Endothelial cell of umbilical vein (primary cell): ENCODE measurements around the gene SPTB. TPM values are rescaled to one million over a fixed set of nuclear protein-coding genes. Genes with fewer than 3 reads are reported as not detected.

Experiments
- BruUV-seq: library from RNA; stranded (reverse); fragments of 400-500 nt; replicated peaks from 2 replicates; lab custom pipeline; 2021; lab: Mats Ljungman, UMichigan
- CTCF ChIA-PET: fragments of 300-600, 350-600 bp; sonication (Branson Sonifier 250); formaldehyde crosslinking; loops from one replicate; lab custom pipeline; 2021; ENCODE audit warnings: antibody characterized with exemption, inconsistent platforms; lab: Charles Lee
- POLR2A ChIA-PET: fragments of 300-600, 350-600 bp; sonication (Branson Sonifier 250); formaldehyde crosslinking; loops from one replicate; lab custom pipeline; 2021; ENCODE audit warnings: antibody characterized with exemption, inconsistent platforms; lab: Charles Lee
- DNase-seq: peaks from one replicate; pipeline ENCODE4 v3.0.0-alpha.2; 2011; ENCODE audit warnings: low read depth, low spot score
- FAIRE-seq: peaks from 2 replicates; lab custom pipeline; 2011; peaks lifted over from hg19 to GRCh38; lab: Jason Lieb, UNC
- H2AFZ ChIP-seq: 2 replicates; pipeline ENCODE4 v1.6.0; 2012; ENCODE audit warnings: low read depth, low read length, control low read depth, inconsistent platforms
- H3K27ac ChIP-seq: 2 replicates; pipeline ENCODE4 v1.5.1; 2011; ENCODE audit warnings: low read depth, mild to moderate bottlenecking, control low read depth, low read length, moderate library complexity; ENCODE audit not compliant: insufficient read depth
- H3K27me3 ChIP-seq, 2 experiments: 2 replicates each; pipeline versions ENCODE4 v1.6.0 to v1.6.1; 2011; ENCODE audit warnings: low read length in 2 of 2, mixed read lengths in 1 of 2; ENCODE audit not compliant: control insufficient read depth in 2 of 2, insufficient read depth in 2 of 2
- H3K36me3 ChIP-seq, 2 experiments: 2 replicates in 1 of 2; 3 replicates in 1 of 2; pipeline ENCODE4 v1.5.1; 2011; ENCODE audit warnings: low read length in 2 of 2, mild to moderate bottlenecking in 1 of 2, moderate library complexity in 1 of 2; ENCODE audit not compliant: control insufficient read depth in 2 of 2, insufficient read depth in 2 of 2; ENCODE audit errors: extremely low read depth in 1 of 2
- H3K4me1 ChIP-seq: 3 replicates; pipeline ENCODE4 v1.5.1; 2011; ENCODE audit warnings: mild to moderate bottlenecking, low read length; ENCODE audit not compliant: control insufficient read depth, insufficient read depth; ENCODE audit errors: extremely low read depth
- H3K4me2 ChIP-seq: 2 replicates; pipeline ENCODE4 v1.6.1; 2011; ENCODE audit warnings: low read length, control low read depth, mixed read lengths; ENCODE audit not compliant: insufficient read depth
- H3K4me3 ChIP-seq, 3 experiments: fragments of 200-600 bp in 1 of 3; sonication (generic), shearing (Covaris generic) in 1 of 3; replicated peaks in 1 of 3; 2 replicates each; pipeline ENCODE4 v1.5.1; 2011 to 2016; ENCODE audit warnings: control low read depth in 3 of 3, low read length in 3 of 3, mild to moderate bottlenecking in 2 of 3, inconsistent platforms in 1 of 3, low read depth in 1 of 3, moderate library complexity in 1 of 3; ENCODE audit not compliant: insufficient read depth in 1 of 3
- H3K79me2 ChIP-seq: 2 replicates; pipeline ENCODE4 v1.6.0; 2012; ENCODE audit warnings: low read length, inconsistent platforms; ENCODE audit not compliant: control insufficient read depth, insufficient read depth
- H3K9ac ChIP-seq: replicated peaks from 2 replicates; pipeline ENCODE3; 2011; ENCODE audit warnings: low read length, control low read depth; ENCODE audit not compliant: insufficient read depth; ENCODE audit errors: extremely low read depth
- H3K9me1 ChIP-seq: replicated peaks from 3 replicates; pipeline ENCODE4 v1.6.0; 2011; ENCODE audit warnings: mild to moderate bottlenecking, low read length; ENCODE audit not compliant: control insufficient read depth, insufficient read depth; ENCODE audit errors: extremely low read depth
- H3K9me3 ChIP-seq: replicated peaks from 2 replicates; pipeline ENCODE4 v1.5.1; 2012; ENCODE audit warnings: low read length, inconsistent platforms; ENCODE audit not compliant: control insufficient read depth, insufficient read depth
- H4K20me1 ChIP-seq: replicated peaks from 2 replicates; pipeline ENCODE3; 2011; ENCODE audit warnings: mild to moderate bottlenecking, low read length; ENCODE audit not compliant: control insufficient read depth, insufficient read depth; ENCODE audit errors: extremely low read depth
- CTCF ChIP-seq, 2 donors: IDR thresholded peaks; 1 replicate in 1 of 2; 2 replicates in 1 of 2; pipeline ENCODE4 v1.5.1; 2011; ENCODE audit warnings: low read length in 2 of 2, mild to moderate bottlenecking in 2 of 2, moderate library complexity in 2 of 2, control low read depth in 1 of 2, inconsistent platforms in 1 of 2, low read depth in 1 of 2; ENCODE audit not compliant: insufficient read depth in 1 of 2; ENCODE audit errors: extremely low read depth in 1 of 2
- EZH2 ChIP-seq: IDR thresholded peaks from 2 replicates; pipeline ENCODE4 v1.6.1; 2012; ENCODE audit warnings: borderline replicate concordance, low read depth, mild to moderate bottlenecking, moderate library complexity, low read length, inconsistent platforms; ENCODE audit not compliant: severe bottlenecking
- FOS ChIP-seq: IDR thresholded peaks from 2 replicates; pipeline ENCODE4 v1.6.1; 2011; ENCODE audit warnings: mild to moderate bottlenecking, low read length, moderate library complexity, borderline replicate concordance; ENCODE audit not compliant: insufficient read depth
- GATA2 ChIP-seq: IDR thresholded peaks from 2 replicates; pipeline ENCODE4 v1.7.0; 2011; ENCODE audit warnings: low read depth, mild to moderate bottlenecking, moderate library complexity, mixed read lengths, low read length; ENCODE audit not compliant: insufficient read length, insufficient read depth
- JUN ChIP-seq: IDR thresholded peaks from 2 replicates; pipeline ENCODE4 v1.6.1; 2011; ENCODE audit warnings: borderline replicate concordance, low read depth; ENCODE audit not compliant: insufficient read length, insufficient read depth
- MAX ChIP-seq: IDR thresholded peaks from 2 replicates; pipeline ENCODE4 v1.6.1; 2011; ENCODE audit not compliant: insufficient read depth, insufficient read length
- MYC ChIP-seq: IDR thresholded peaks from one replicate; pipeline ENCODE4 v1.6.1; 2011; ENCODE audit warnings: mild to moderate bottlenecking, low read depth, low read length
- POLR2A ChIP-seq: IDR thresholded peaks from 2 replicates; pipeline ENCODE4 v1.6.1; 2012; ENCODE audit warnings: low read depth, mild to moderate bottlenecking, control low read depth, low read length
- POLR2AphosphoS5 ChIP-seq: IDR thresholded peaks from 2 replicates; pipeline ENCODE4 v1.6.1; 2012; ENCODE audit warnings: low read depth, mild to moderate bottlenecking, control low read depth, low read length, moderate library complexity; ENCODE audit not compliant: insufficient read depth
- dilution Hi-C: fragments of 300-500 bp; cut with MboI; formaldehyde crosslinking; loops from one replicate; pipeline ENCODE4 v1.15.0; 2019; ENCODE audit warnings: low sequenced_read_pairs; ENCODE audit not compliant: extremely low pct_ligation_motif_present
- intact Hi-C: fragments of 100-400 bp; cut with micrococcal nuclease; formaldehyde crosslinking; loops from one replicate; pipeline ENCODE4 v1.10.0; 2022
- polyA plus RNA-seq, 4 experiments: library from polyadenylated mRNA; depleted of rRNA in 3 of 4; stranded (reverse) in 3 of 4; unstranded in 1 of 4; fragments of >200 nt; gene quantifications; 2 replicates each; pipeline versions ENCODE4 v1.2.1 to v1.2.3, GENCODE V29; 2011 to 2012; ENCODE audit warnings: missing spikeins in 1 of 4
- total RNA-seq: library from RNA; stranded (reverse); gene quantifications from 2 replicates; pipeline ENCODE4 v1.2.3, GENCODE V29; 2021

SPTB gene
- total and polyA plus RNA-seq, 2 donors (not counting 3 experiments of a cell fraction or from before 2014, with no cell fraction given), result 0.03 to 0.07 TPM

- TF ChIP-seq MYC (no peak), POLR2A (peak; percentile 28)
- Histone ChIP-seq H3K4me1 (peaks cover 21% of the 10 kb centered on the region), H3K36me3 (no peaks in the 10 kb centered on the region), H3K79me2 (no peaks in the 10 kb centered on the region), H3K4me2 (peak overlapping the region; percentile 38), H3K27me3 (no peaks in the 10 kb centered on the region), H3K4me3 (no peak overlapping the region), H3K9me3 (no peaks in the 10 kb centered on the region), H3K27ac (peak overlapping the region; percentile 32), H3K9ac (no peak overlapping the region), H4K20me1 (no peaks in the 10 kb centered on the region), H2AFZ (peak overlapping the region; percentile 36), H3K9me1 (no peaks in the 10 kb centered on the region)
- DNase-seq (peak; percentile 89), FAIRE-seq (peak; percentile 90)
- CTCF ChIA-PET, result interaction anchor here (0.7 to 2.5 kb wide), 20 partner anchors 11 to 418 kb away, joined by 3 to 28 read pairs (median 4); partner anchors contain the start of genes HSPA2 and PLEKHG3
- intact Hi-C loops, result loop anchor here (2.0 to 5.0 kb wide), 5 partner anchors 58 to 250 kb away; partner anchors contain the start of genes FNTB, HSPA2 and PLEKHG3
- no TSS peak for BruUV-seq
- dilution Hi-C loops, result no loop called here
- POLR2A ChIA-PET, result interaction anchor here (0.9 kb wide), 1 partner anchor 53 kb away, joined by 3 read pairs; no protein-coding TSS in a partner anchor
Observed at GRCh38 chr14:64762044-64763034, 117.4 kb downstream of the SPTB start.

- peak overlapping the region; percentile 38 for H3K4me2 ChIP-seq
- no peak for TF ChIP-seq POLR2A
- no peak for TF ChIP-seq JUN
- no peak for TF ChIP-seq EZH2
- TF ChIP-seq GATA2, result no peak
- no peak for TF ChIP-seq MAX
- TF ChIP-seq MYC, result no peak
- TF ChIP-seq CTCF (IDR thresholded peaks at IDR 0.05; ENCODE audit: extremely low read depth in 1 of 2, insufficient read depth in 1 of 2, low read depth in 1 of 2, low read length in 2 of 2), result no peak
- no peak for TF ChIP-seq POLR2AphosphoS5
- TF ChIP-seq FOS, result no peak
- ChIA-PET CTCF (interaction anchor here (0.7 to 2.5 kb wide), 18 partner anchors 10 to 417 kb away, joined by 3 to 28 read pairs (median 4); partner anchors contain the start of gene PLEKHG3), POLR2A (no interaction called here)
- no peak overlapping the region for H2AFZ ChIP-seq
- no peaks in the 10 kb centered on the region for H3K9me1 ChIP-seq
- H3K36me3 ChIP-seq, result no peaks in the 10 kb centered on the region
- intact Hi-C loops (loop anchor here (2.0 to 5.0 kb wide), 5 partner anchors 57 to 249 kb away; partner anchors contain the start of genes FNTB, HSPA2 and PLEKHG3), dilution Hi-C loops (no loop called here)
- DNase-seq, result no peak
- no peaks in the 10 kb centered on the region for H4K20me1 ChIP-seq
- H3K27ac ChIP-seq, result peak overlapping the region; percentile 32
- H3K27me3 ChIP-seq, result no peaks in the 10 kb centered on the region
- H3K9ac ChIP-seq, result no peak overlapping the region
- no peaks in the 10 kb centered on the region for H3K9me3 ChIP-seq
- no peak for FAIRE-seq
- H3K4me1 ChIP-seq, result peaks cover 21% of the 10 kb centered on the region
- H3K4me3 ChIP-seq, result no peak overlapping the region
- no peaks in the 10 kb centered on the region for H3K79me2 ChIP-seq
- no TSS peak for BruUV-seq
Observed at GRCh38 chr14:64761441-64762043, 118.2 kb downstream of the SPTB start.
